ENCODE measurements around the gene CACHD1. TPM values are rescaled to one million over a fixed set of nuclear protein-coding genes. Genes with fewer than 3 reads are reported as not detected.
A peak's percentile ranks its signal among the peaks of the same experiment; 100 is the strongest.

The CACHD1 gene
- total and polyA plus RNA-seq, 2 of the 8 experiments (the other 6 are each of a cell fraction or from before 2014, with no cell fraction given), result 22.2 to 42.5 TPM

GRCh38 chr1:64499011-64499410, 29.1 kb downstream of the CACHD1 start:
- Histone ChIP-seq H3K23ac (ENCODE audit: insufficient read length) (no peak overlapping the region), H3K79me2 (ENCODE audit: control insufficient read depth in 1 of 2, insufficient read depth in 2 of 2, low read length in 2 of 2) (peaks cover 7 to 84% of the 10 kb centered on the region in 2 experiments; a peak in 3 of 4 replicates), H3K4me3 (ENCODE audit: extremely low read depth in 1 of 4, insufficient read depth in 2 of 4, low read depth in 3 of 4, low read length in 4 of 4) (no peak overlapping the region), H2BK15ac (ENCODE audit: low read length) (peak overlapping the region; percentile 38; the same call in 1 of the 2 replicates), H3K79me1 (ENCODE audit: low read depth, low read length) (peaks cover 3% of the 10 kb centered on the region), H3K14ac (ENCODE audit: insufficient read length) (no peak overlapping the region), H3K23me2 (ENCODE audit: low read depth, low read length) (peaks cover 2% of the 10 kb centered on the region; the same call in 1 of the 2 replicates), H3K4me1 (replicated peaks in 1 of 4; ENCODE audit: control insufficient read depth in 3 of 4, insufficient read depth in 4 of 4, low read length in 3 of 4) (peaks cover 12 to 35% (median 26%) of the 10 kb centered on the region in 4 experiments), H2BK5ac (ENCODE audit: low read depth, low read length) (no peak overlapping the region), H3K18ac (ENCODE audit: extremely low read depth, low read length) (no peak overlapping the region), H3K4me2 (ENCODE audit: insufficient read depth in 1 of 2, low read depth in 2 of 2, low read length in 2 of 2) (no peak overlapping the region; a peak in 1 of 4 replicates), H4K91ac (replicated peaks; ENCODE audit: insufficient read length, low read length) (no peak overlapping the region), H4K20me1 (replicated peaks in 1 of 2; ENCODE audit: control insufficient read depth in 1 of 2, insufficient read depth in 2 of 2, low read length in 2 of 2) (peaks cover 2 to 8% of the 10 kb centered on the region in 2 experiments), H2BK120ac (replicated peaks; ENCODE audit: low read depth, low read length) (no peak overlapping the region), H3K27me3 (replicated peaks in 1 of 4; ENCODE audit: control insufficient read depth in 3 of 4, extremely low read depth in 1 of 4, insufficient read depth in 3 of 4, low read length in 3 of 4) (no peaks in the 10 kb centered on the region), H2BK12ac (ENCODE audit: low read depth, low read length) (peak overlapping the region; percentile 29; the same call in 1 of the 2 replicates), H2BK20ac (ENCODE audit: low read length) (0 out of 2 replicates have a peak overlapping the region, but pooled peaks have one; percentile 22), H3K36me3 (ENCODE audit: control insufficient read depth in 2 of 4, insufficient read depth in 4 of 4, low read length in 3 of 4) (peaks cover 0 to 3% (median 0%) of the 10 kb centered on the region in 4 experiments; a peak in 1 of 8 replicates), H3K56ac (replicated peaks; ENCODE audit: insufficient read length, low read depth, low read length) (no peak overlapping the region), H4K8ac (ENCODE audit: extremely low read depth, insufficient read depth, low read length) (no peak overlapping the region), H3K27ac (ENCODE audit: low read depth, low read length) (no peak overlapping the region), H2AFZ (ENCODE audit: low read length) (no peak overlapping the region), H3K4ac (replicated peaks; ENCODE audit: insufficient read length, low read depth, low read length) (no peak overlapping the region), H3K9me3 (ENCODE audit: insufficient read depth in 2 of 2, low read depth in 1 of 2, low read length in 1 of 2) (no peaks in the 10 kb centered on the region), H2AK5ac (ENCODE audit: low read depth, low read length) (no peak overlapping the region), H3K9ac (replicated peaks in 1 of 4; ENCODE audit: extremely low read depth in 1 of 4, low read depth in 3 of 4, low read length in 3 of 4) (no peak overlapping the region), H4K5ac (ENCODE audit: insufficient read length, low read depth, low read length) (no peak overlapping the region)
- TF ChIP-seq CTCF (IDR thresholded peaks at IDR 0.05; ENCODE audit: control extremely low read depth in 1 of 3, insufficient read depth in 1 of 3, low read depth in 1 of 3, low read length in 3 of 3), result no peak
- FAIRE-seq, result no peak
- POLR2A ChIA-PET (ENCODE audit: partially characterized antibody), result no interaction called here
- DNase-seq (ENCODE audit: low read depth in 1 of 2, low spot score in 2 of 2), result no peak
- CTCF ChIA-PET (ENCODE audit: partially characterized antibody), result interaction anchor here (0.6 to 2.2 kb wide), 8 partner anchors 9 to 176 kb away, joined by 3 to 6 read pairs (median 4); no protein-coding TSS in a partner anchor
- WGBS, 2 experiments (ENCODE audit: extremely low coverage in 1 of 2, insufficient coverage in 1 of 2, insufficient read length in 1 of 2, insufficient replicate concordance in 2 of 2, low coverage in 1 of 2, low lambda C conversion rate in 2 of 2, missing lambda C conversion rate in 1 of 2), result 89% methylated on average over 6 of the region's 6 CpGs; no CpG with 5 or more reads in 1 of the 2 experiments

All from H1 (cell line).